Measurements from ENCODE around the gene C16orf89. TPM values are rescaled to one million over a fixed set of nuclear protein-coding genes. Genes with fewer than 3 reads are reported as not detected.

The C16orf89 gene
- polyA plus RNA-seq, 1 donor, result 1.3 TPM

DNA sequence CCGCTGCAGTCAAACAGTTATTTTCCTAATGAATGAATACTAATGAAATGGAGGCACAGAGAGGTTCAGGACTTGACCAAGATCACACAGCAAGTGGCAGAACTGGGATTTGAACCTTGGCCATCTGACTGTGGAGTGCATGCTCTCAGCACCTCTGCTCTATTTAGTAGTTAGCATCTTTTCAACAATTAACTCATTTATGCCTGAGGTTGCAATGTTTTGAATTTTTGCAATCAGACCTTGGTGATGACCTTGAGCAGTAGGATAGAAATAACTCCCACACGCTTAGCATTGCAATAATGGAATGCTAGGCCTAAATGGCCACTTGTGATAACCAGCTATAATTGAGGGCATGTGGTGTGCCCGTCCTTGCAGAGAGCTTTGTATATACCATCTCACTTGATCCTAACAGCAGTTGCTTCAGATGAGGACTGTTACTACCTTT, 63.0 kb downstream of the C16orf89 start:
- DNase-seq, result no peak

DNA sequence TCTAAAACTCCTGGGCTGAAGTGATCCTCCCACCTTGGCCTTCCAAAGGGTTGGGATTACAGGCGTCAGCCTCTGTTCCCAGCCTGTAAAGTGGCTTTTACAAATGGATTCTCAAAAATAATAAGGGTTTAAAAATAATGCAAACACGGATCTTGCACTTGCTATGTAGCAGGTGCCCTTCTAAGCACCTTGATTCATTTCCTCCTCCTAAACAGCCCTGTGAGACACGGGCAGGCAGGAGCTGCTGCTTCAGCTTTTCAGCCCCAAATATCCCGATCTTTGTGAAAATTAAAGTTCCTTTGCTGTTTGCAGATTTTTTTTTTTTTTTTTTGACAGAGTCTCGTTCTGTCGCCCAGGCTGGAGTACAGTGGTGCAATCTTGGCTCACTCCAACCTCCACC, 63.8 kb downstream of the C16orf89 start:
- DNase-seq, result no peak

DNA sequence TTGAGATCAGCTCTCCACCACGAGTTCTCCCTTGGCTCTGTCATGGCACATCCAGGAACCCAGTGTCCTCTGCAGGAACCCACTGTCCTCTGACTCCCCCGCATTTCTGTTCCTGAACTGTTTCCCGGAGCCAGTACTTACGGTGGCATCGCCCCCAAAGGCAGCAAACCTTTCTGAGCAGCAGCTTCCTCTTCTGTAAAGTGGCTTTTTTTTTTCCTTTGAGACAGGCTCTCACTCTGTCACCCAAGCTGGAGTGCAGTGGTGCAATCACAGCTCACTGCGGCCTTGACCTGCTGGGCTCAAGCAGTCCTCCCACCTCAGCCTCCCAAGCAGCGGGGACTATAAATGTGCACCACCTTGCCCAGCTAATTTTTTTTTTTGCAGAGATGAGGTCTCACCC, 64.2 kb downstream of the C16orf89 start:
- no peak for DNase-seq

DNA sequence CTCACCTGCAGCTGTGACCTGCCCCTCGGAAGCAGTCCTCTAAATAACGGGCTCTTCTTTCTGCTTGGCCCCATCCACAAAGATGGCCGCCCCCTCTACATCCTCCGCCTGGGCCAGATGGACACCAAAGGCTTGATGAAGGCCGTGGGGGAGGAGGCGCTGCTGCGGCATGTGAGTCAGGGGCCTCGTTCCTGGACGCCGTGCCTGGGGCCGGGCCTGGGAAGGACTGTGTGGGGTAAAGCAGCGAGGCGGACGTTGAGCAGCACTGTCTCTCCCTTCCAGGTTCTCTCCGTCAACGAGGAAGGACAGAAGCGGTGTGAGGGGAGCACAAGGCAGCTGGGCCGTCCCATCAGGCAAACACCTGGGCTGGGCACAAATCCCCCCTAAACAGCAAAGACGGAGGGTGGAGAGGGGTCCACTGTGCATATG, 65.2 kb downstream of the C16orf89 start:
- DNase-seq, result no peak

DNA sequence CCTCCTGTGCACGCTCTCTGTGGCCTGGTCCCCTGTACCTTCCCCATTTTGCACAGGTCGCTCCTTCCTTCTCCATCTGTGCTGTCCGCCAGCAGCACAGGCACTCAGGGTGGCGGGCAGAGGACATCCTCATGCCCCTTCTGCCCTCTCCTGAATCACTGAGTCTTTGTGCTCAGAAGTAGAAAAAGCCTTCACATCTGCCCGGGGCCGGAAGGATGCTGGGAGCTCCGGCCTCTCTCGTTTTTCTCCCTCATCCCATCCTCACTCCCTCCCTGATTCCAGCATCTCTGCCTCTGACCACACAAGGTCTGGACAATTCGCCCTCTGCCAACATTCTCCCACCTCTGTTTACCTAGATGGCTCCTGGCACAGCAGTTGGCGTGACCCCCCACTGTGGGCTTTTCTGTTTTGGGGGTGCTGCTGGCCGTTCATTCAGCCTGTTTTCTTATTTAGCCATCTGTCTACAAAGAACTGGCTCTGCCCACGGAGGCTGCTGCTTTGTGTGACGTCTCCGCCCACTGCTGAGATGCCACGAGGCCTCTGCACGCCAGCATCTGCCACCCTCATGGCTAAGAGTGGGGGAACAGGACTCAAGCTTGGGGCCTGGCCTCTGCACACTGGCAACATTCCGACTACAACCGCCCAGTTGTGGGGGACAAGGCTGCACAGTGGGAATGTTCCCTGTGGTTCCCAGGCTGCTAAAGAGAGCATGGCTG, 70.9 kb downstream of the C16orf89 start:
- no peak for DNase-seq

Other genes starting within 250 kb of the C16orf89 start
- gene GLYR1, start 218.7 kb downstream of the C16orf89 start, polyA plus RNA-seq (ENCODE audit: insufficient read length), result 54.5 TPM
- gene UBN1, start 218.5 kb downstream of the C16orf89 start, polyA plus RNA-seq (ENCODE audit: insufficient read length), result 19.0 TPM
- gene PPL, start 128.8 kb downstream of the C16orf89 start, polyA plus RNA-seq (ENCODE audit: insufficient read length), result 1.7 TPM
- gene SEC14L5, start 107.6 kb downstream of the C16orf89 start, polyA plus RNA-seq (ENCODE audit: insufficient read length), result 0.46 TPM
- gene NAGPA, start 32.0 kb downstream of the C16orf89 start, polyA plus RNA-seq (ENCODE audit: insufficient read length), result 6.3 TPM
- 12.8 TPM for gene ALG1, start 5.9 kb upstream of the C16orf89 start, polyA plus RNA-seq (ENCODE audit: insufficient read length)
- gene EEF2KMT, start 31.8 kb upstream of the C16orf89 start, polyA plus RNA-seq (ENCODE audit: insufficient read length), result 10.7 TPM